Esophagus squamous epithelium (tissue), 5 donors: ENCODE results near the gene MYO3B. TPM values are rescaled to one million over a fixed set of nuclear protein-coding genes. Genes with fewer than 3 reads are reported as not detected.

Source experiments
- DNase-seq: peaks from one replicate; lab custom pipeline; 2025; lab: John Stamatoyannopoulos, UW
- H3K27ac ChIP-seq, 4 donors: fragments of 200-600 bp; sonication (generic); one replicate each; pipeline ENCODE4 v1.5.1; 2016 to 2019; ENCODE audit warnings: mild to moderate bottlenecking in 1 of 4
- H3K27me3 ChIP-seq, 4 donors: fragments of 200-600 bp; sonication (generic); 1 replicate in 3 of 4; 2 replicates in 1 of 4; pipeline versions ENCODE4 v1.5.1 to v1.6.0; 2017 to 2021; ENCODE audit warnings: antibody characterized with exemption in 1 of 4
- H3K36me3 ChIP-seq, 3 donors: fragments of 200-600 bp; sonication (generic); one replicate each; pipeline ENCODE4 v1.5.1; 2016 to 2019
- H3K4me1 ChIP-seq, 3 donors: fragments of 200-600 bp; sonication (generic); one replicate each; pipeline ENCODE4 v1.5.1; 2017 to 2019
- H3K4me3 ChIP-seq, 4 donors: fragments of 200-600 bp; sonication (generic); 1 replicate in 3 of 4; 2 replicates in 1 of 4; pipeline ENCODE4 v1.5.1; 2016 to 2019; ENCODE audit warnings: mild to moderate bottlenecking in 2 of 4, moderate library complexity in 1 of 4
- H3K9me3 ChIP-seq, 3 donors: fragments of 200-600 bp; sonication (generic); one replicate each; pipeline ENCODE4 v1.5.1; 2016 to 2019
- CTCF ChIP-seq, 6 experiments: fragments of 450-650 bp in 4 of 6; fragments of 200-600 bp in 2 of 6; sonication (generic) in 2 of 6; IDR thresholded peaks; one replicate each; pipeline ENCODE4 v1.5.1; 2016 to 2019; ENCODE audit warnings: antibody characterized with exemption in 6 of 6, mild to moderate bottlenecking in 4 of 6, moderate library complexity in 4 of 6
- POLR2A ChIP-seq, 4 donors: fragments of 450-650 bp; IDR thresholded peaks; one replicate each; pipeline ENCODE4 v1.6.1; 2017; ENCODE audit warnings: antibody characterized with exemption in 4 of 4, mild to moderate bottlenecking in 4 of 4, moderate library complexity in 3 of 4
- WGBS, 2 donors: methylation state at CpG; one replicate each; pipeline ENCODE4 v1.1.5; 2018; 5-methylcytosine and 5-hydroxymethylcytosine counted together
- intact Hi-C: fragments of 100-400 bp; cut with DNase I; formaldehyde crosslinking; loops from one replicate; pipeline ENCODE4 v1.15.0; 2022
- total RNA-seq, 4 donors: library from RNA; depleted of rRNA; stranded (reverse); fragments of >200 nt; gene quantifications; one replicate each; pipeline ENCODE4 v1.1.0, GENCODE V29; 2016
- donor health status: DM: yes; HTN: yes; CAD: no.

Gene MYO3B
- total RNA-seq, 4 donors from 2014 or later, result 0.15 to 0.38 (median 0.18) TPM

GRCh38 chr2:170461889-170462288, 283.9 kb downstream of the MYO3B start:
- WGBS, 2 donors, result 88 to 92% methylated on average over 4 of the region's 4 CpGs
- no peak overlapping the region for H3K27ac ChIP-seq
- intact Hi-C loops, result no loop called here
- H3K4me3 ChIP-seq, result no peak overlapping the region
- no peaks in the 10 kb centered on the region for H3K4me1 ChIP-seq
- no peaks in the 10 kb centered on the region for H3K36me3 ChIP-seq
- no peaks in the 10 kb centered on the region for H3K27me3 ChIP-seq
- TF ChIP-seq CTCF (IDR thresholded peaks at IDR 0.05) (no peak), POLR2A (IDR thresholded peaks at IDR 0.05) (no peak)
- no peak for DNase-seq
- no peaks in the 10 kb centered on the region for H3K9me3 ChIP-seq

DNA sequence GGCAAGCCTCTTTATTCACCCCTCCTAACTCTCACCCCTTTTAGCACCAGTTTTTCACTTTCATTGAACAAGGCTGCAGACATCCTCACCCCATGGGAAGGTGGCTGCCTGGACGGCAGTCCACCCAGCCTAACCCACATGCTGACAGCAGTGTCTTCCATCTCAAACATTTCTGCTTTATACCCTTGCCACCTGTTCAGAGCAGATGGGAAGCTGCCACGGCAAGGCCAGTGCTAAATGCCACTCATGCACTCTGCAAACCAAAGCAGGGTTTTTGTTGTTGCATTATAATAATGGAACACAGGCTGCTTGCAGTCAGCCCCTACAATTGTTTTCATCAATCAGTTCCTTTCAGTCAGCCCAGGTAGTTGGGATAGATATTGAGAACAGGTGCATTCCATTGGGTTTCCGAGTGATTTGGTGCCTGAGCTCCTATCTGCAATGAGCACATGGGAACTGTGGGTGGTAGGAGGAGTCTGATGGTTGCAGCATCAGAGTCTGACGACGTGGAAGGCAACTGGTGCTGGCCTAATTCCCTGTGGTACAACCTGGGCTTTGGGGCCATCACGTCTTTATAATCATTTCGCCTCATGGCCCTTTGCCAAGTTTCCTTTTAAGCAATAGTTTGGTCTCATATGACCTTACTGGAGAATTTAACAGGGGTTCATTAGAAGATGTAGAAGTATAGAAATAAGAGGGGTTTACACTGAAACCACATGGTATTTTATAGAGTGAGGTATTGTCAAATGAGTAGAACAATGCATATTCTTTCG, 284.7 kb downstream of the MYO3B start:
- H3K4me3 ChIP-seq, result no peak overlapping the region
- H3K36me3 ChIP-seq, result no peaks in the 10 kb centered on the region
- intact Hi-C loops, result no loop called here
- WGBS, 2 donors, result 65 to 66% methylated on average over 7 of the region's 8 CpGs
- no peak overlapping the region for H3K27ac ChIP-seq
- TF ChIP-seq POLR2A (IDR thresholded peaks at IDR 0.05) (no peak), CTCF (IDR thresholded peaks at IDR 0.05) (no peak)
- no peaks in the 10 kb centered on the region for H3K27me3 ChIP-seq
- DNase-seq, result no peak
- H3K4me1 ChIP-seq, result peaks cover 0 to 6% (median 0%) of the 10 kb centered on the region in 3 donors
- no peaks in the 10 kb centered on the region for H3K9me3 ChIP-seq

- DNase-seq, result no peak
- no peaks in the 10 kb centered on the region for H3K36me3 ChIP-seq
- H3K4me1 ChIP-seq, result peaks cover 0 to 11% (median 0%) of the 10 kb centered on the region in 3 donors
- H3K4me3 ChIP-seq, result no peak overlapping the region
- H3K27me3 ChIP-seq, result no peaks in the 10 kb centered on the region
- intact Hi-C loops, result no loop called here
- no peak overlapping the region for H3K27ac ChIP-seq
- H3K9me3 ChIP-seq, result no peaks in the 10 kb centered on the region
- 87 to 100% methylated on average over 1 to 4 of the region's 4 CpGs for WGBS, 2 donors
- TF ChIP-seq CTCF (IDR thresholded peaks at IDR 0.05) (no peak), POLR2A (IDR thresholded peaks at IDR 0.05) (no peak)
Observed at GRCh38 chr2:170463206-170463537, 285.2 kb downstream of the MYO3B start.

- 94 to 98% methylated on average over 5 of the region's 5 CpGs for WGBS, 2 donors
- H3K4me1 ChIP-seq, result peaks cover 0 to 15% (median 0%) of the 10 kb centered on the region in 3 donors
Observed at GRCh38 chr2:170464268-170464667, 286.3 kb downstream of the MYO3B start.

More at GRCh38 chr2:170464268-170464667, 286.3 kb downstream of the MYO3B start:
- no peak overlapping the region for H3K4me3 ChIP-seq
- intact Hi-C loops, result no loop called here
- H3K27ac ChIP-seq, result no peak overlapping the region
- no peaks in the 10 kb centered on the region for H3K27me3 ChIP-seq
- H3K36me3 ChIP-seq, result no peaks in the 10 kb centered on the region
- TF ChIP-seq POLR2A (IDR thresholded peaks at IDR 0.05) (no peak), CTCF (IDR thresholded peaks at IDR 0.05) (no peak)
- no peak for DNase-seq
- no peaks in the 10 kb centered on the region for H3K9me3 ChIP-seq
